Left renal pelvis (tissue), 4 donors: ENCODE data around the gene ASIC1. TPM values are rescaled to one million over a fixed set of nuclear protein-coding genes. Genes with fewer than 3 reads are reported as not detected.
A peak's percentile ranks its signal among the peaks of the same experiment; 100 is the strongest.
"Not testable (repeated sequence)": the region's sequence is repeated elsewhere in the genome, so short reads cannot be mapped to it uniquely, and the experiment has no call there.

Experiments
- DNase-seq, 4 donors: peaks; one replicate each; pipeline ENCODE4 v3.0.0-alpha.2; 2013; ENCODE audit warnings: low read depth in 4 of 4, low spot score in 3 of 4
- polyA plus RNA-seq, 4 donors: library from polyadenylated mRNA; unstranded; fragments of 120-200 nt; gene quantifications; one replicate each; pipeline ENCODE4 v1.2.1, GENCODE V29; 2013; ENCODE audit not compliant: insufficient read length in 4 of 4

Gene ASIC1
- polyA plus RNA-seq = 10 to 100 TPM in 1 of 4 donors, 1 to 10 TPM in 3; 4.3 to 21.4 (median 4.9) TPM

DNA sequence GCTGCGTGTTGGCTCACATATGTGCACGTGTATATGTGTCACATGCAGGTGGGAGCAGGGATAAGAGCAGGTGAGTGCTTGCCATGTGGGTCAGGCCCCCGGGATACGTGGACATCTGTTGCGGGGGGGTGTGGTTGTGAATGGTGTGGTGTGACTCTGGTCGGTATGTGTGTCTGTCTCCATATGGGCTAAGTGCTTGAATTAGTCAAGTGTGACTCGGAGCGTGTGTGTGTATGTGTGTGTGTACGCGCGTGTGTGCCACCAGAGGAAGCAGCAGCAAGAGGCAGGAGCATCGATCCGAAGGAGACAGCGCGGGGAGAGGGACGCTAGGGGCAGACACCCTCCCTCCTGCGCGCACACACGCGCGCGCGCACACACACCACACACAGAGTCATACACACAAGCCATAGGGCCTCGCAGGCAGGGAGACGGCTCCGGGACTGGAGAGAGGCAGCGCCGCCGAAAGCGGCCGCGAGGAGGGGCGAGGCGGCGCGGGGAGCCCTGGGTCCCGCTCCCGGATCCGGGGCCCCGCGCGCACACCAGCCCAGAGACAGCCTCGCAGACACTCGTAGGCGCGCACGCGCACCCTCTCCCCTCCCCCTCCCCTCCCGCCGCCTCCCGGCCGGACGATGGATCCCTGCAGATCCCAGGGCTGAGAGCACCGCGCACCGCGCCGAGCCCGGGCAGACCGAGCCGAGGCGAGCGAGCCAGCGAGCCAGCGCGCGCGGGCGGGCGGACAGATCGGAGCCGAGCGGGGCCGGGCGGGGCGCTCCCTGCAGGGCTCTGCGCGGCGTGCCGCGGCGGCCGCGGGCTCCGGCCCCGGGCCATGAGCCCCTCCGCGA lies at the start of gene ASIC1:
TSS of gene ASIC1 (plus strand) at position 597 of the 842 bp plus-strand sequence. CDS start 1,171 bp downstream, outside the sequence.
- DNase-seq = peak in 1 of 4 donors; percentile 36

- DNase-seq = no peak
These were observed 43.8 kb upstream of the ASIC1 start for GRCh38 chr12:50013361-50014147.

DNA sequence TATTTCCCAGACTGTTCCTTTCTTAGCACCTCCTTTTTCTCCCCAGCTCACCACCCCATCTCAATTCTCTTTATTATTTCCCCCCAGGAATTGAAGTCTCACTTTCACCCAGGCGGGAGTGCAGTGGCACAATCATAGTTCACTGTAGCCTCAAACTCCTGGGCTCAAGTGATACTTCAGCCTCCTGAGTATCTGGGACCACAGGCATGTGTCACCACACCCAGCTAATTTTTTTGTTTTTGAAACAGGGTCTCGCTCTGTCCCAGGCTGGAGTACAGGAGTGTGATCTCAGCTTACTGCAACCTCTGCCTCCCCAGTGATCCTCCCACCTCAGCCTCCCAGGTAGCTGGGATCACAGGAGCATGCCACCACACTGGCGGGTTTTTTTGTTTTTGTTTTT lies 43.1 kb upstream of the ASIC1 start:
- DNase-seq = no peak

- DNase-seq = no peak
These were observed 40.6 kb upstream of the ASIC1 start for GRCh38 chr12:50016501-50017475.

GRCh38 chr12:50017641-50018040 lies 39.8 kb upstream of the ASIC1 start:
- DNase-seq = no peak

GRCh38 chr12:50018154-50018553 lies 39.2 kb upstream of the ASIC1 start:
- DNase-seq = no peak

DNA sequence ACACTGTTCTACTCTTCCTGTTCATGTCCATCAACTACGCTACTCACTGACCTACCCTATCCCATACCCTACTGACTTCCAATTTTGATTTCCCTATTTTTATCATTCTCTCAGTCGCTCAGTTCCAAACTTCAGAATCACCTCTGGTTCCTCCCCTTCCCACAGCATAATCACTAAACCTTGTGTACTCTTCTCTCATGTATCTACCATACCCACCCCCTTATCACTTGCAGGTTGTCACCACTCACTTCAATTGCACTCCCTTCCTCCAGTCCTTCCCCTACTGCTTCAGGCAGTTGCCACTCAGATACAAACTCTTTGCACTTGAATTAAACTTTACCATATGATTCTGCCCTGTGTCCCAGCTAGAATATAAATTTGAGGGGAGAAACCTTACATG lies 38.4 kb upstream of the ASIC1 start:
- DNase-seq = no peak

- DNase-seq = no peak
These were observed 37.9 kb upstream of the ASIC1 start for GRCh38 chr12:50019524-50019923.

DNA sequence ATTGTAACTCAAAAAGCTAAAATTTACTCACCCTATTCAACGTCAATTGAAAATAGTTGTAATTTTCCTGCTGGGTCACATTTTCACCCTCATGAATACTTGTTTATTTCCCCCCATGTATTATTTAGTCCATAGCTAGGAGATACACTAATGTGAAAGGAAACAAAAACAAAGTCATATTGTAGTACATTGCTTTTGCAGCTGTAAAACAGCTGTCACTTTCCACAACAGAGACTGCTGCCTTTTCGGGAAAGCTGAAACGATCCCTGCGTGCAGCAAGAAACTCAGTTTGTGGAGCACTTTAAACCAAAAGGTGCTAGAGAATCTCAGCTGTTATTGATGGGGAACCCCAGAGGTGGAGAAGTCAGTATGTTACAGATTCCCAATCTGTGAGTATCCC lies 36.4 kb upstream of the ASIC1 start:
- DNase-seq = no peak

GRCh38 chr12:50022903-50023302 lies 34.5 kb upstream of the ASIC1 start:
- no peak for DNase-seq

- no peak for DNase-seq
These were observed 33.2 kb upstream of the ASIC1 start for GRCh38 chr12:50024227-50024626.

GRCh38 chr12:50024805-50025186 lies 32.6 kb upstream of the ASIC1 start:
- DNase-seq = no peak

- DNase-seq = peak; percentile 97 to 99 (median 98)
These were observed 32.0 kb upstream of the ASIC1 start, which contains the start of gene RACGAP1 for GRCh38 chr12:50025187-50026059. TSS of gene RACGAP1 (minus strand) at chr12:50025494. CDS start at chr12:50016715, 8,779 bp downstream.

GRCh38 chr12:50026691-50027090 lies 30.7 kb upstream of the ASIC1 start:
- no peak for DNase-seq

DNA sequence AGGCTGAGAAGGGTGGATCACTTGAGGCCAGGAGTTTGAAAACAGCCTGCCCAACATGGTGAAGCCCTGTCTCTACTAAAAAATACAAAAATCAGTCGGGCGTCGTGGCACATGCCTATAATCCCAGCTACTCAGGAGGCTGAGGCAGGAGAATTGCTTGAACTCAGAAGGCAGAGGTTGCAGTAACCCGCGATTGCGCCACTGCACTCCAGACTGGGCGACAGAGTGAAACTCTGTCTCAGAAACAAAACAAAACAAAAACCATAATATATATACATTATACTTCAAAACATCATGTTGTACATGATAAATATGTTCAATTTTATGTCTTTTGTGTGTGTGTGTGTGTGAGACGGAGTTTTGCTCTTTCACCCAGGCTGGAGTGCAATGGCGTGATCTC lies 26.9 kb upstream of the ASIC1 start:
- DNase-seq = not testable (repeated sequence)

DNA sequence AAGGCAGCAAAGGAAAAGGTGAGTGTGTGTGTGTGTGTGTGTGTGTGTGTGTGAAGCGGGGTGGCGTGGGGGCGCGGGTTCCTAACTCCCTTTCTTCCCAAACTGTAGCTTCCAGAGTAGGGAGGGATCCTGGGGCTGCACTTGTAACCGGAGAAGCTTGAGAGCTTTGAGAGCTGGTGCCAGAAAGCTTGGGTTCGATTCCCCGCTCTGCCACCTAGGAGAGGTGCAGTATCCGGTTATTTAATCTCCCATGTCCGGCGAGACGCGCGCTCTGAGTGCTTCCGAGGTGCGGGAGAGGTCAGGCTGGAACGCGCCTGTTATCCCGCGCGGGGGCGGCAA lies 24.9 kb upstream of the ASIC1 start:
- no peak for DNase-seq

DNA sequence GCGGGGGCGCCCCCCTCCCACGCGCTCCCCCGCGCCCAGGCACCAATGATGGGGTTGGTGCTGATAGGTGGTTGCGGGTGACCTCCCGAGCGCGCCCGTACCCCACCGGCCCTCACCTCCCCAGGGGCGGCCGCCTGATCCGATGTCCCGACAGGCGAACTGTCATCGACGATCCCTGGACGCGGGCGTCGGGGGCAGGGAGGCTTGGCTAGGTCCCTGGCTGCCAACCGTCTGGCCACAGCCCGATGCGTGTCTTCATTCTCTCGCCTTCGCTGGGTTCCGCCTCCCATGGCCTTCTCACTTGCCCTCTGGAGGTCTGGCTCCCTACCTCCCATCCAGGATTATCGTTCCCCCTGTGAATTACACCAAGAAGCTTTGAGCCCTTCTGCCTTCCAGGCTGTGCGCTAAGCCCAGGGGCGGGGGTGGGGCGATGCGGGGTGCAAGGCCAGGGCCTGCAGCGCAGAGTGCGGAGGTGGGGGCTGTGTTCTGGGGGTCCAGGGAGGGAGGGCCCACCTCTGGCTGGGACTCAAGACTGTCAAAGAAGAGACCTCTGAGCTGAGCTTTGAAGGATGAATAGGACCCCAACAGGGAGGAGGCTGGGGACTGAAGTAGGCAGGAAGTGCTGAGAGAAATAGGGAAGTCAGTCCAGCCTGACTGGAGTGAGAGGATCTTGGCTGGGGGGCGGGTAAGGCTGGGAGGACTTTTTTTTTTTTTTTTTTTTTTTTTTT lies 24.4 kb upstream of the ASIC1 start:
- DNase-seq = no peak

DNA sequence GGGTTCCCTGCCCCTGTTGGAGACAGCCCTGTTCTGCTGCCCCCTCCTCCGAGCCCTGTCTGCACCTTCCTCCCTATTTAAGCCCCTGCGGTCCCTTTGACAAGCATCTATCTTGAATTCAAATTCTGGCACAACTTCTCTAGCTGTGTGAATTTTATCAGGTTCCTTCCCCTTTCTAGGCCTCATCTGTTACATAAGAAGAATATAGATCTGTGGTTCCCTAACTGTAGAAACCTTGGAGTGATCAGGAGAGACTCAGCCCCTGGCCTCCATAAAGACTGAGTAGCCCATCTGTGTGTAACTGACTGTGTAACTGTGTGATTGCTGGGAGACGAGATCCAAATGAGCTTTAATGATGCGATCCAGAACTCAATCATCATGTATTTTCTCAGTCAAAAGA lies 19.1 kb upstream of the ASIC1 start:
- no peak for DNase-seq
